ENCODE data around the gene POLRMT.

POLRMT gene

DNA sequence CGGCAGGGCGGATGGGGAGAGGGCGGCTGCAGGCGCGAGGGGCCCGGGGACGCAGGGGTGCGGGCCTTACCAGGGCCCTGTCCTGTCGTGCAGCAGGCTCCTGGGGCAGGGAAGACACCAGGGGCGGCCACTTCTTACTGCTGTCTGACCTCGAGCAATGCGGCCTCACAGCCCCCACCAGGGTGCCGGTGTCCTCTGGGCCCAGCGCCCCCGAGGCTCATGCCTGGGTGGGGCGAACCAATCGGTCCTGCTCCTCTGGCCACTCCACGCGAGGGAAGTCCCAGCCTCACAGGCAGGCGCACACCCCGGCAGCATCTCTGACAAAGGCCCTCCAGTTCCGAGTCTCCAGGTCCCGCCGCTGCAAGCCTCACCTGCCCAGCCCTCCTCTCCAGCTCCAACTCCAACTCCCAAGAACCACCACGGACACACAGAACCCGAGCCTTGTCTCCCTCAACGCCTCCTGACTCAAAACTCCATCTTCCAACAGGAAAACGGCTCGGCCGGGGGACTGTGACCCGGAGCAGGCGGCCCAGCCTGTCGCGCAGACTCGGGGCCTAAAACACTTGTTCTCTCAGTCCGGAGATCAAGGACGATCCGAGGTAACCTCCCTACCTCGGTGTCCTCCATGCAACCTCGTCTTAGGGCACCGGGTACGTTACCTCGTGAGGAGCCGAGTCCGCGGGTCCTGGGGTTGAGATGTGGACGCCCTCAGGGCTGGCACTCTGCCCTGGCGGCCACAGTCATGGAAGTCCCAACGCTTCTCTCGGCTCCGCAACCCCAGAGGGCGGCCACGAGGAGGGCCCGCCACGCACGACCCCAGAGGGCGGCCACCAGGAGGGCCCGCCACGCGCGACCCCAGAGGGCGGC, 12.8 kb upstream of the POLRMT start:
- no peaks in the 10 kb centered on the region for H3K4me1 ChIP-seq (ENCODE audit: control insufficient read depth, insufficient read depth, low read length)
- H3K27ac ChIP-seq (ENCODE audit: low read length): no peak overlapping the region
- H3K4me3 ChIP-seq (ENCODE audit: low read length): no peak overlapping the region
- no peak for DNase-seq (ENCODE audit: low read depth, low spot score)
- WGBS (ENCODE audit: insufficient coverage, insufficient read length): no CpG with 5 or more reads among the region's 62 CpGs
- peaks cover 30% of the 10 kb centered on the region for H3K36me3 ChIP-seq (ENCODE audit: control insufficient read depth, insufficient read depth, low read length)
- H3K27me3 ChIP-seq (ENCODE audit: control insufficient read depth, insufficient read depth, low read length): no peaks in the 10 kb centered on the region
- no peaks in the 10 kb centered on the region for H3K9me3 ChIP-seq (ENCODE audit: control insufficient read depth, insufficient read depth, low read length)

DNA sequence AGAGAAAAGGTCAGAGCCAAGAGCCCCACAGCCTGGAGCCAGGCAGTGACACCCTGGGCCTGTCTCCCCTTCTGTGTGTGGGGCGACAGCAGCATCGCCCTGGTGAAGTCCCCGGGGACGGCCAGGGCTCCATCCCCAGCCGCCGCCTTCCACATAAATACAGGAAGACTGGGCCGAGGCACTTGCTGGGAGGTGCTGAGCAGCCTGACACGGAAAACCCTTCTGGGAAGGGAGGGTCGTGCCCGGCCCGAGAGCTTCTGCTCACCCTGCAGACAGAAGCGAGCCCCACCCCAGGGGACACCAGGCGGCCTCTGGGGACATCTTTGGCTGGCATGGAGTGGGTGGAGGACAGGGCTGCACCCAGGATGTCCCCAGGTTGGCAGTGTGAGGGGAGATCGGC, 11.5 kb upstream of the POLRMT start:
- H3K27ac ChIP-seq (ENCODE audit: low read length): no peak overlapping the region
- H3K4me1 ChIP-seq (ENCODE audit: control insufficient read depth, insufficient read depth, low read length): no peaks in the 10 kb centered on the region
- no peaks in the 10 kb centered on the region for H3K27me3 ChIP-seq (ENCODE audit: control insufficient read depth, insufficient read depth, low read length)
- no CpG with 5 or more reads among the region's 14 CpGs for WGBS (ENCODE audit: insufficient coverage, insufficient read length)
- H3K9me3 ChIP-seq (ENCODE audit: control insufficient read depth, insufficient read depth, low read length): no peaks in the 10 kb centered on the region
- no peak for DNase-seq (ENCODE audit: low read depth, low spot score)
- H3K4me3 ChIP-seq (ENCODE audit: low read length): no peak overlapping the region
- H3K36me3 ChIP-seq (ENCODE audit: control insufficient read depth, insufficient read depth, low read length): peaks cover 27% of the 10 kb centered on the region

DNA sequence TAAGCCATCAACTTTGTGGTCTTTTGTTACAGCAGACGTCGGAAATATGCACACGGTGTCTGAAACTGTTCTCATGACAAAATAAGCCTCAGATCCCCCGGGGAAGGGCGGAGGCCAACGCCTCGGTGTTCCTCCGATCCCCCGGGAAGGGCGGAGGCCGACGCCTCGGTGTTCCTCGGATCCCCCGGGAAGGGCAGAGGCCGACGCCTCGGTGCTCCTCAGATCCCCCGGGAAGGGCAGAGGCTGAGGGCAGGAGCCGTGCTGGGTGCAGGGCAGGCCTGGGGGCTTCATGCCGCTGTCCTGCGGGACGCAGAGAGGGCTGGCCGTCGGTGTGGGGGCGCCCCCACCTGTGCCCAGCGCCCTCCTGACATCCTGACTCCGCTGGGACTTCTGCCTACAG, 11.0 kb upstream of the POLRMT start:
- peaks cover 25% of the 10 kb centered on the region for H3K36me3 ChIP-seq (ENCODE audit: control insufficient read depth, insufficient read depth, low read length)
- no peaks in the 10 kb centered on the region for H3K27me3 ChIP-seq (ENCODE audit: control insufficient read depth, insufficient read depth, low read length)
- H3K4me3 ChIP-seq (ENCODE audit: low read length): no peak overlapping the region
- H3K4me1 ChIP-seq (ENCODE audit: control insufficient read depth, insufficient read depth, low read length): no peaks in the 10 kb centered on the region
- WGBS (ENCODE audit: insufficient coverage, insufficient read length): no CpG with 5 or more reads among the region's 28 CpGs
- no peak overlapping the region for H3K27ac ChIP-seq (ENCODE audit: low read length)
- DNase-seq (ENCODE audit: low read depth, low spot score): no peak
- no peaks in the 10 kb centered on the region for H3K9me3 ChIP-seq (ENCODE audit: control insufficient read depth, insufficient read depth, low read length)

DNA sequence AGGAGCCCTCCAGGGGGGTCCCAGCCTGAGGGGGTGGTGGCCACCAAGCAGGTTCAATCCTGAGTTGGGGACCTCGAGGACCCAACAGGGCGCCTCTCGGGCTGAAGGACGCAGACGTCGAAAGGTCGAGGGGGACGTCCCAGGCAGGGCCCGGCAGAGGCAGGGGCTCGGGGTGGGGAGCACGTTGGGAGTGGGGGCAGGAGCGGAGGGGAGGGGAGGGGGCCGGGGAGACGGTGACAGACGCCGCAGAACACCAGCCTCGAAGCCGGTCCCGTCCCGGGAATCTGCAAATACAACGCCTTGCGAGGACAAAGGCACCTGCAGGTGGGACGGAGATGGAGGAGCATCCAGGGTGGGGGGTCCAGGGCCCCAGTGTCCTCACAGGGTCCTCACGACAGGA, 10.4 kb upstream of the POLRMT start:
- no CpG with 5 or more reads among the region's 24 CpGs for WGBS (ENCODE audit: insufficient coverage, insufficient read length)
- Histone ChIP-seq H3K4me3 (ENCODE audit: low read length) (no peak overlapping the region), H3K4me1 (ENCODE audit: control insufficient read depth, insufficient read depth, low read length) (no peaks in the 10 kb centered on the region), H3K27me3 (ENCODE audit: control insufficient read depth, insufficient read depth, low read length) (no peaks in the 10 kb centered on the region), H3K9me3 (ENCODE audit: control insufficient read depth, insufficient read depth, low read length) (no peaks in the 10 kb centered on the region), H3K27ac (ENCODE audit: low read length) (no peak overlapping the region), H3K36me3 (ENCODE audit: control insufficient read depth, insufficient read depth, low read length) (peaks cover 24% of the 10 kb centered on the region)
- DNase-seq (ENCODE audit: low read depth, low spot score): no peak

DNA sequence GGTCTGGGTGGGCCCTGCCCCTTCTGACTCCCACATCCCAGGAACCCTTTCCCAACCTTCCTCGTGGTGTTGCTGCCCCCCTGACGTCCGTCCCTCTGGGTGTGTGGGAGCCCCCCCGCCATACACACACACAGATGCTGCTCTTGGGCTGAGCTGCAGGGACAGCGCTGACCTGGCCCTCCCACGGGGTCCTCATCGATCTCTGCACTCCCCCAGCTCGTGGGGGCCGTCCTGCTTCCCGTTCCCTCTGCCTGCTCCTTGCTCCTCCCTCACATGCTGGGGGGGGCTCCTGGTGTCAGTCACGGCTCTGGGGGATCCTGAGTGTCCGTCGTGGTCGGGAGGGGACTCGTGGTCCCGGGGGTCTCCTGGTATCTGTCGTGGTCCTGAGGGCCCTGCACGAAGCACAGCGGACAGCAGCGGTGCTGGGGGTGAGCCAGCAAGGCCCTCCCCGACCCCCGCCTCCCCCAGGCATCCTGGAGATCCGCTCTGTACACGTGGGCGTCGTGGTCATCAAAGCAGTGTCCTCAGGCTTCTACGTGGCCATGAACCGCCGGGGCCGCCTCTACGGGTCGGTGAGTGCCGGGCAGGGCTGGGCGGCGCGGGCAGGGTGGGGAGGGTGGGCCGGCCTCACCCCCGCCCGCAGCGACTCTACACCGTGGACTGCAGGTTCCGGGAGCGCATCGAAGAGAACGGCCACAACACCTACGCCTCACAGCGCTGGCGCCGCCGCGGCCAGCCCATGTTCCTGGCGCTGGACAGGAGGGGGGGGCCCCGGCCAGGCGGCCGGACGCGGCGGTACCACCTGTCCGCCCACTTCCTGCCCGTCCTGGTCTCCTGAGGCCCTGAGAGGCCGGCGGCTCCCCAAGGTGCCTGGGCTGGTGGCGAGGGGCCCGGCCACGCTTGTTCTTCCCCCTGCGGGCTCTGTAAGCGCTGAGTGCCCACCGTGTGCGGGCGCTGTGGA, 9.7 kb upstream of the POLRMT start:
- Histone ChIP-seq H3K4me3 (ENCODE audit: low read length) (no peak overlapping the region), H3K27me3 (ENCODE audit: control insufficient read depth, insufficient read depth, low read length) (no peaks in the 10 kb centered on the region), H3K4me1 (ENCODE audit: control insufficient read depth, insufficient read depth, low read length) (no peaks in the 10 kb centered on the region; the same call in 1 of the 2 replicates), H3K9me3 (ENCODE audit: control insufficient read depth, insufficient read depth, low read length) (no peaks in the 10 kb centered on the region), H3K27ac (ENCODE audit: low read length) (no peak overlapping the region), H3K36me3 (ENCODE audit: control insufficient read depth, insufficient read depth, low read length) (peaks cover 19% of the 10 kb centered on the region)
- no CpG with 5 or more reads among the region's 70 CpGs for WGBS (ENCODE audit: insufficient coverage, insufficient read length)
- DNase-seq (ENCODE audit: low read depth, low spot score): no peak

DNA sequence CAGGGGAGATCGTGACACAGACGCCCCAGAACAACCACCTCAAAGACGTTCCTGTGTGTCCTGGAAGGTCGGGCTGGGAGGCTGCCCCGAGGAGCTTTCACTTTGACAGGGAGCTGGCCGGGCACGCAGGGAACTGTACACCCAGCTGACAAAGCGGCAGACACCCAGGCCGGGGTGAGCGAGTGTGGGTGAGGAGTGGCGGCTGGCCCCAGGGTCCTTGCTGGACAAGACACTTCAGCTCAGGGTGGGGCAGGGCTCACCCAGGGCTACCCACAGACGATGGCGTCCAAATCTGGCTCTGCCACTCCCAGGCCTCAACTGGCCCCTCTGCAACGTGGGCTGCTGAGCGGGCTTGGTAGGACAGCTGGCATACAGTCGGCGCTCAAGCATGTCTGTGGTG, 8.4 kb upstream of the POLRMT start:
- no peak for DNase-seq (ENCODE audit: low read depth, low spot score)
- Histone ChIP-seq H3K4me1 (ENCODE audit: control insufficient read depth, insufficient read depth, low read length) (no peaks in the 10 kb centered on the region; the same call in 1 of the 2 replicates), H3K4me3 (ENCODE audit: low read length) (no peak overlapping the region), H3K27ac (ENCODE audit: low read length) (no peak overlapping the region), H3K27me3 (ENCODE audit: control insufficient read depth, insufficient read depth, low read length) (no peaks in the 10 kb centered on the region), H3K36me3 (ENCODE audit: control insufficient read depth, insufficient read depth, low read length) (peaks cover 6% of the 10 kb centered on the region), H3K9me3 (ENCODE audit: control insufficient read depth, insufficient read depth, low read length) (no peaks in the 10 kb centered on the region)
- no CpG with 5 or more reads among the region's 17 CpGs for WGBS (ENCODE audit: insufficient coverage, insufficient read length)

DNA sequence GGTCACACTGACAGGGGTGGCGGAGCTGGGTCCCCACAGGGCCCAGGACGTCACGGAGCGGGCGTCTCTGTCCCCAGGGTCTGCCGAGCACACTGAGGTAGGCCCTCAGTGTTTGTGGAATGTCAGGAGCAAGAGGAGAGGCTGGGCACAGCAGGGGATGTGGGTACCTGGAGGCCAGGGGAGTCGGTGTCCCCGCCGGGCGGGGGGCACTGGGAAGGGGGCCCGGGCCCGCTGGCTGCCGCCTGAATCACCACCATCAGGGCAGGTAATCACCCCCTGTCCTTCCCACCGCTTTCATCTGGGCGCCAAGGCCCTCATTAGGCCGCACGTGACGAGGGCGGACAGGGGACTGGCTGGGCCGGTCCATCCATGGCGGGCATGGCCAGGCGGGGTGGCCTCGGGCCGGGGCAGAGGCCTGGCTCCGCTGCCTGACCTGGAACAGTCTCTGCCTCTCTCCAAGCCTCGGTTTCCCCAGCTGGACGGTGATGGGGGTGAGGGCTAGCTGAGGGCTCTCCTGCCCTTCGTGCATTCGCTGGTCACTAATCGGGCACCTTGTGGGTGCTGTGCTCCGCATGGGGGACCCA, 7.4 kb upstream of the POLRMT start:
- Histone ChIP-seq H3K4me3 (ENCODE audit: low read length) (no peak overlapping the region), H3K27me3 (ENCODE audit: control insufficient read depth, insufficient read depth, low read length) (no peaks in the 10 kb centered on the region)

DNA sequence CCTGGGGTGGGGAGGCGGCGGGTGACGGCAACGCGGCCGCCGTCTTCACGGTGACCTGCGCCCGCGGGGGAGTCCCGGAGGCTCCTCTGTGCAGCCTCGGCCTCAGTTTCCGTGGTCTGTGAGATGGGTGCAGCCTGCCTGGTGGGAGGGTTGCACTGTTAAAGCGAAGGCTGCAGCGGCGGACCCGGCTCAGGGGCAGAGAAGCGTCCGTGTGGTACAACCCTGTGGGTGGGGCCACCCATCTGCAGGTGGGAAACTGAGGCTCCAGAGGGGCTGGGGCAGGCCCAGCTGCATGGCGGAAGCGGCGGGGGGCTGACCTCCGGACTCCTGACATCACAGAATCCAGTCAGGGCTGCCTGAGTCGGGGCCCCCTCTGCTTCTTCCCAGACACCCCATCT, 6.8 kb upstream of the POLRMT start:
- WGBS (ENCODE audit: insufficient coverage, insufficient read length): no CpG with 5 or more reads among the region's 25 CpGs
- DNase-seq (ENCODE audit: low read depth, low spot score): no peak
- H3K4me3 ChIP-seq (ENCODE audit: low read length): peak overlapping the region; percentile 47; the same call in 1 of the 2 replicates
- no peaks in the 10 kb centered on the region; the same call in none of the 2 replicates for H3K36me3 ChIP-seq (ENCODE audit: control insufficient read depth, insufficient read depth, low read length)
- H3K27me3 ChIP-seq (ENCODE audit: control insufficient read depth, insufficient read depth, low read length): no peaks in the 10 kb centered on the region
- no peaks in the 10 kb centered on the region for H3K9me3 ChIP-seq (ENCODE audit: control insufficient read depth, insufficient read depth, low read length)
- H3K4me1 ChIP-seq (ENCODE audit: control insufficient read depth, insufficient read depth, low read length): no peaks in the 10 kb centered on the region; the same call in 1 of the 2 replicates
- no peak overlapping the region for H3K27ac ChIP-seq (ENCODE audit: low read length)

More for the DNA sequence above, 7.4 kb upstream of the POLRMT start:
- no peaks in the 10 kb centered on the region for H3K9me3 ChIP-seq (ENCODE audit: control insufficient read depth, insufficient read depth, low read length)
- no peaks in the 10 kb centered on the region; the same call in 1 of the 2 replicates for H3K4me1 ChIP-seq (ENCODE audit: control insufficient read depth, insufficient read depth, low read length)
- no peak for DNase-seq (ENCODE audit: low read depth, low spot score)
- no CpG with 5 or more reads among the region's 31 CpGs for WGBS (ENCODE audit: insufficient coverage, insufficient read length)
- H3K27ac ChIP-seq (ENCODE audit: low read length): no peak overlapping the region
- H3K36me3 ChIP-seq (ENCODE audit: control insufficient read depth, insufficient read depth, low read length): no peaks in the 10 kb centered on the region; the same call in none of the 2 replicates

DNA sequence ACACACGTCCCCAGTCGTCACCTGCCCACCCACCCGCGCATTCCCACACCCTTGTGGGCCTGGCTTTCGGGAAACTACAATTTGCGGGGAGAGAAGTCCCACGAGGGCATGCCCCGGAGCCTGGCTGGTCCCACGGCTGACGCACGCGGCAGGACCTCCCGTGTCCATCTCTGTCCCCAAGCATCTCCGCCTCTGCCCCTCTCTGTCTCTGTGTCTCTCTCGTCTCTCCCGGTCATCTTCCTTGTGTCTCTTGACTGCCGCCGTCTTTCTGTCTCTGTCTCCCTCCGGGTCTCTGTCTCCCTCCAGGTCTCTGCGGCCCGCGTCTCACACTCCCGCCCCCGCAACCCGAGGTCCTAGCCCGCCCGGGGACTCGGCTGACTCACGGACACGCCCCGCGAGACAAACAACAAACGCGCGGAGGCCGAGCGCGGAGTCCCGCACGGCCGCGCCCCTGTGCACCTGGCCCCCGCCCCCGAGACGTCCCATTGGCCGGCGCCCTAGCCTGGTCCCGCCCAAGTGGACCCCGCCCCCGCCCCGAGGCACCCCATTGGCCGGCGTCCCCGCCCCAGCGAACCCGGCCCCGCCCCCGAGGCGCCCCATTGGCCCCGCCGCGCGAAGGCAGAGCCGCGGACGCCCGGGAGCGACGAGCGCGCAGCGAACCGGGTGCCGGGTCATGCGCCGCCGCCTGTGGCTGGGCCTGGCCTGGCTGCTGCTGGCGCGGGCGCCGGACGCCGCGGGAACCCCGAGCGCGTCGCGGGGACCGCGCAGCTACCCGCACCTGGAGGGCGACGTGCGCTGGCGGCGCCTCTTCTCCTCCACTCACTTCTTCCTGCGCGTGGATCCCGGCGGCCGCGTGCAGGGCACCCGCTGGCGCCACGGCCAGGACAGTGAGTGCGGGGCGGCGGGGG, 6.2 kb upstream of the POLRMT start, which contains the start of gene FGF22:
TSS of gene FGF22 (plus strand) at position 627 of the 908 bp plus-strand sequence. CDS start at position 674, 47 bp downstream.
- no peaks in the 10 kb centered on the region; the same call in 1 of the 2 replicates for H3K36me3 ChIP-seq (ENCODE audit: control insufficient read depth, insufficient read depth, low read length)
- peak within 1 kb of the TSS; percentile 49; the same call in 1 of the 2 replicates for H3K4me3 ChIP-seq (ENCODE audit: low read length)
- no peaks in the 10 kb centered on the region for H3K27me3 ChIP-seq (ENCODE audit: control insufficient read depth, insufficient read depth, low read length)
- WGBS (ENCODE audit: insufficient coverage, insufficient read length): no CpG with 5 or more reads among the region's 109 CpGs
- DNase-seq (ENCODE audit: low read depth, low spot score): no peak
- H3K9me3 ChIP-seq (ENCODE audit: control insufficient read depth, insufficient read depth, low read length): no peaks in the 10 kb centered on the region
- no peak within 1 kb of the TSS for H3K27ac ChIP-seq (ENCODE audit: low read length)
- no peaks in the 10 kb centered on the region; the same call in 1 of the 2 replicates for H3K4me1 ChIP-seq (ENCODE audit: control insufficient read depth, insufficient read depth, low read length)

Data from iPS DF 6.9 (cell line).